ENCODE data around the gene TARS3.

DNA sequence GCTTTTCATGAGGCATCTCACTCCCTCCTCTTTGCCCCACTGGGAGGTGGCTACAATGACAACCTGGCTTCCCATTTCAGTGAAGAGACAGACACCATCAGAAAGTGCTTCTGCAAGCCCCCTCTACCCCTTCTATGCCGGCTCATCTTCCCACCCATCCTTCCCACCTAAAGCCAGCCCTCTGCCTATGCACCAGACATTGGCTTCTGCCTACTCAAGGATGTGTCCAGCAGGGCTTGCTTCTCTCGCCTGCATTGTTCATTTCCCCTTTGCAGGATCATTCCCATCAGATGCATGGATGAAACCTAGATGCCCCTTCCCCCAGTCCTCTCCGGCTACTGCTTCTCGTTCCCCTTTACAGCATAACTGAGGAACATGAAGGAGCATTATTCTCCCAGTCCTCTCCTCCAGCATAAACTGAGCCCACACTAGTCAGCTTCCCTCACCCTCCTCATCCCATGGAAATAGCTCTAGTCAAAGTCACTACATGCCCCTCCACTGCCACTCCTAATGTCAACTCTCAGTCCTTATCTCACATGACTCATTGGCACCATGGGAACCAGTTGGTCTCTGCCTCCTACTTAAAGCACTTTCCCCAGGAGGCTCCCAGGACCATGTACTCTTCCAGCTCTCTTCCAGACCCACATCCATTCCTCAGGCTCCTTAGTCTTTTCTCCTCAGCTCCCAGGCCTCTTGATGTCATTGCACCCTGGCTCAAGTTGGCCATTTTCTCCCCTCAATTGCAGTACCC, 120.0 kb downstream of the TARS3 start:
- TF ChIP-seq POLR2AphosphoS5 (IDR thresholded peaks at IDR 0.05) (no peak), POLR2A (IDR thresholded peaks at IDR 0.05) (no peak)
